Measurements from ENCODE around the gene TSHZ1.

The TSHZ1 gene

DNA sequence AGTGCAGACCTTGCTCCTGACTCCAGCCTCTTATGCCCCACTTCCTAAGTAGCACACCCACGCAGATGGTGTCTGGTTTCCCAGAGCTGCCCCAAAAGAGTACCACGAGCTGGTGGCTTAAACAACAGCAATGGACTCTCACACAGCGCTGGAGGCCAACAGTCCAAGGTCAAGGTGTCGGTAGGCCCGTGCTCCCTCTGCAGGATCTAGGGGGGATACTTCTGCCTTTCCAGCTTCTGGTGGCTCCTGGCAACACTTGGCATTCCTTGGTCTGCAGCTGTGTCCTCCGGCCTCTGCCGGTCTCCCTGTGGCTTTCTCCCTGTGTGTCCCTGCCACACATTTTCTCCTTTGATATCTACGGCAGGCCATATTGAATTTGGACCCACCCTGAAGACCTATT is 99.0 kb downstream of the TSHZ1 start:
- peaks cover 5% of the 10 kb centered on the region for H3K27me3 ChIP-seq (ENCODE audit: control insufficient read depth, insufficient read depth, low read length)
- no peaks in the 10 kb centered on the region for H3K4me1 ChIP-seq (ENCODE audit: control insufficient read depth, insufficient read depth, low read length)
- no peak overlapping the region for H3K27ac ChIP-seq (ENCODE audit: low read depth, low read length)
- H3K4me3 ChIP-seq (ENCODE audit: low read length): no peak overlapping the region
- no peaks in the 10 kb centered on the region for H3K36me3 ChIP-seq (ENCODE audit: control insufficient read depth, insufficient read depth, low read length)
- H3K9ac ChIP-seq (ENCODE audit: low read length): no peak overlapping the region

GRCh38 chr18:75314117-75314516 is 103.5 kb downstream of the TSHZ1 start:
- H3K4me1 ChIP-seq (ENCODE audit: control insufficient read depth, insufficient read depth, low read length): no peaks in the 10 kb centered on the region
- H3K9ac ChIP-seq (ENCODE audit: low read length): no peak overlapping the region
- H3K27me3 ChIP-seq (ENCODE audit: control insufficient read depth, insufficient read depth, low read length): peaks cover 5% of the 10 kb centered on the region
- H3K4me3 ChIP-seq (ENCODE audit: low read length): no peak overlapping the region
- H3K27ac ChIP-seq (ENCODE audit: low read depth, low read length): no peak overlapping the region
- H3K36me3 ChIP-seq (ENCODE audit: control insufficient read depth, insufficient read depth, low read length): no peaks in the 10 kb centered on the region

- H3K9ac ChIP-seq (ENCODE audit: low read length): no peak overlapping the region
- no peak overlapping the region for H3K4me3 ChIP-seq (ENCODE audit: low read length)
- no peak overlapping the region for H3K27ac ChIP-seq (ENCODE audit: low read depth, low read length)
- H3K4me1 ChIP-seq (ENCODE audit: control insufficient read depth, insufficient read depth, low read length): no peaks in the 10 kb centered on the region
- no peaks in the 10 kb centered on the region for H3K36me3 ChIP-seq (ENCODE audit: control insufficient read depth, insufficient read depth, low read length)
- peaks cover 4% of the 10 kb centered on the region for H3K27me3 ChIP-seq (ENCODE audit: control insufficient read depth, insufficient read depth, low read length)
These were observed 104.0 kb downstream of the TSHZ1 start for GRCh38 chr18:75314606-75315005.

- no peaks in the 10 kb centered on the region for H3K4me1 ChIP-seq (ENCODE audit: control insufficient read depth, insufficient read depth, low read length)
- no peak overlapping the region for H3K27ac ChIP-seq (ENCODE audit: low read depth, low read length)
- H3K27me3 ChIP-seq (ENCODE audit: control insufficient read depth, insufficient read depth, low read length): no peaks in the 10 kb centered on the region
- no peak overlapping the region for H3K9ac ChIP-seq (ENCODE audit: low read length)
- H3K4me3 ChIP-seq (ENCODE audit: low read length): no peak overlapping the region
- H3K36me3 ChIP-seq (ENCODE audit: control insufficient read depth, insufficient read depth, low read length): no peaks in the 10 kb centered on the region
These were observed 105.6 kb downstream of the TSHZ1 start for GRCh38 chr18:75316223-75316622.

DNA sequence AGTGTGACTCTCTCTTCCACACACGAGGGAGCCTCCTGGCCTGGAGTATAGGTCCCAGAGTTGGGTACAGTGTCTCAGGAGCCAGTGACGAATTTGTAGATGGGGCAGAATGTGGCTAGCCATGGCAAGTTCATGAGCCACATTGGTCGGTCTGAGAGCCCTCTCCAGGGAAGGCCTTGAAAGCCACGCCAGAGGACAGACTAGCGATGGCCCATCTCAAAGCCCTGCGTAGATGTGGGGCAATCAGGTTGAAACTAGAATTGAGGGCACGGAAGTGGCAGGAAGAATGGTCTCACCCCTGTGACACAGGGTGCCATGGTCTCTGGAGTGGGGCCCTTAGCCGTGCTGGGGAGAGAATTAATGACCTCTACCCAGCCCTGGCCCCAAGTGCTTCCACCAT is 106.2 kb downstream of the TSHZ1 start:
- no peaks in the 10 kb centered on the region for H3K4me1 ChIP-seq (ENCODE audit: control insufficient read depth, insufficient read depth, low read length)
- no peak overlapping the region for H3K27ac ChIP-seq (ENCODE audit: low read depth, low read length)
- H3K36me3 ChIP-seq (ENCODE audit: control insufficient read depth, insufficient read depth, low read length): no peaks in the 10 kb centered on the region
- H3K27me3 ChIP-seq (ENCODE audit: control insufficient read depth, insufficient read depth, low read length): no peaks in the 10 kb centered on the region
- H3K9ac ChIP-seq (ENCODE audit: low read length): no peak overlapping the region
- no peak overlapping the region for H3K4me3 ChIP-seq (ENCODE audit: low read length)

GRCh38 chr18:75317300-75317699 is 106.7 kb downstream of the TSHZ1 start:
- Histone ChIP-seq H3K4me1 (ENCODE audit: control insufficient read depth, insufficient read depth, low read length) (no peaks in the 10 kb centered on the region), H3K4me3 (ENCODE audit: low read length) (no peak overlapping the region), H3K27me3 (ENCODE audit: control insufficient read depth, insufficient read depth, low read length) (no peaks in the 10 kb centered on the region), H3K36me3 (ENCODE audit: control insufficient read depth, insufficient read depth, low read length) (no peaks in the 10 kb centered on the region), H3K27ac (ENCODE audit: low read depth, low read length) (no peak overlapping the region), H3K9ac (ENCODE audit: low read length) (no peak overlapping the region)

DNA sequence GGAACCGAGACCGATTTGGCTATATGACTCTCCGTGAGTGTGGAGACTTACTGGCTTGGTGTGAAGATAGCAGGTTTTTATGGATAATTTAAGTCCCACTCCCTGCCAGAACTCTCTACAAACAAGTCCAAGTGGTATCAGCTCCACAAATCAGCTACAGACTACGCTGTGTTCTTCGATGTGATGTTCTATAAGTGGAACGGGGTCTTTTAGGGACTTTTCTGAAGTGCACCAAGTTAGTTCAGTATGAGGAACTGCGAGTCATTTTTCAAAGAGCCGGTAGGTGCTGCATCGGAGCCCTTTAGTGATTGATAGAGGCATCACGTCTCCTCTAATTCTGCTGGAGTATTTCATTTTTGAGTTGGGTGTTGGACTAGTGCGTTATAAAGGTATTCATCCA is 107.1 kb downstream of the TSHZ1 start:
- H3K27ac ChIP-seq (ENCODE audit: low read depth, low read length): no peak overlapping the region
- no peak overlapping the region for H3K4me3 ChIP-seq (ENCODE audit: low read length)
- H3K27me3 ChIP-seq (ENCODE audit: control insufficient read depth, insufficient read depth, low read length): no peaks in the 10 kb centered on the region
- H3K9ac ChIP-seq (ENCODE audit: low read length): no peak overlapping the region
- no peaks in the 10 kb centered on the region for H3K4me1 ChIP-seq (ENCODE audit: control insufficient read depth, insufficient read depth, low read length)
- no peaks in the 10 kb centered on the region for H3K36me3 ChIP-seq (ENCODE audit: control insufficient read depth, insufficient read depth, low read length)

- H3K36me3 ChIP-seq (ENCODE audit: control insufficient read depth, insufficient read depth, low read length): no peaks in the 10 kb centered on the region
- H3K4me3 ChIP-seq (ENCODE audit: low read length): no peak overlapping the region
- H3K4me1 ChIP-seq (ENCODE audit: control insufficient read depth, insufficient read depth, low read length): no peaks in the 10 kb centered on the region
- no peak overlapping the region for H3K9ac ChIP-seq (ENCODE audit: low read length)
- no peak overlapping the region for H3K27ac ChIP-seq (ENCODE audit: low read depth, low read length)
- H3K27me3 ChIP-seq (ENCODE audit: control insufficient read depth, insufficient read depth, low read length): no peaks in the 10 kb centered on the region
These were observed 109.3 kb downstream of the TSHZ1 start for GRCh38 chr18:75319905-75320304.

DNA sequence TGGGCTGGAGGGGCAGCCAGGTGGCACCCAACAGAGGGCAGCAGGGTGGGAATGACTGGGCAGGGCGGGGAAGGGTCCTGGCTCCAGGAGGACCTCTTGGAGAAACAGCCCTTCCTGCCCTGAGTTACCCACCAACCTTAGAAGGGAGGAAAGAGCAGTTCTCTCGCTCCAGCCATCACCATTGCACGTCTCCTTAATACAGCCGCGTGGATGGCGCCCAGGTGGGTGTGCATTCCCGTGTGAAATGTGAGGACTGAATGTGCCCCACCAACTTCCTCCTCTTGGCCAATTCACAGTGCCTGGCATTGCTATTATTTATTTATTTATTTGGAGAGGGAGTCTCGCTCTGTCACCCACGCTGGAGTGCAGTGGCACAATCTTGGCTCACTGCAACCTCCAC is 109.9 kb downstream of the TSHZ1 start:
- Histone ChIP-seq H3K4me3 (ENCODE audit: low read length) (no peak overlapping the region), H3K27me3 (ENCODE audit: control insufficient read depth, insufficient read depth, low read length) (no peaks in the 10 kb centered on the region), H3K36me3 (ENCODE audit: control insufficient read depth, insufficient read depth, low read length) (no peaks in the 10 kb centered on the region), H3K9ac (ENCODE audit: low read length) (no peak overlapping the region), H3K27ac (ENCODE audit: low read depth, low read length) (no peak overlapping the region), H3K4me1 (ENCODE audit: control insufficient read depth, insufficient read depth, low read length) (no peaks in the 10 kb centered on the region)

DNA sequence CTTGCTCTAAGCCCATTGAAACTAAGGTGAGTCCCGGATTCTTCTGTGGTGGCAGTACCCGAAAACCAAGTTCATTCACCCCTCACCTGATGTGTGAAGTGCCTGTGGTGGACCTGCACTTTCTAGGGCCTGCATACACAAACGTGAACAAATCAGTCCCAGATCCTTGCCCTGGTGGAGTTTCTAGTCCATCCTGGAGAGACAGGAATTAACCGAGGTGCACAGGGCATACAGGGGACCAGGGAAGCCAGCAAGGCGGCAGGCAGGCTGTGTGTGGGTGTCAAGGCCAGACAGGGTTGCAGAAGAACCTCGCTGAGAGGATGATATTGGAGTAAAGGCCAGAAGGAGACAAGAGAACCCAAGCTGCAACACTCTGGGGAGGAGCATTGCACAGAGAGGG is 110.8 kb downstream of the TSHZ1 start:
- no peak overlapping the region for H3K4me3 ChIP-seq (ENCODE audit: low read length)
- H3K27me3 ChIP-seq (ENCODE audit: control insufficient read depth, insufficient read depth, low read length): no peaks in the 10 kb centered on the region
- no peak overlapping the region for H3K9ac ChIP-seq (ENCODE audit: low read length)
- no peak overlapping the region for H3K27ac ChIP-seq (ENCODE audit: low read depth, low read length)
- H3K4me1 ChIP-seq (ENCODE audit: control insufficient read depth, insufficient read depth, low read length): no peaks in the 10 kb centered on the region
- H3K36me3 ChIP-seq (ENCODE audit: control insufficient read depth, insufficient read depth, low read length): no peaks in the 10 kb centered on the region

DNA sequence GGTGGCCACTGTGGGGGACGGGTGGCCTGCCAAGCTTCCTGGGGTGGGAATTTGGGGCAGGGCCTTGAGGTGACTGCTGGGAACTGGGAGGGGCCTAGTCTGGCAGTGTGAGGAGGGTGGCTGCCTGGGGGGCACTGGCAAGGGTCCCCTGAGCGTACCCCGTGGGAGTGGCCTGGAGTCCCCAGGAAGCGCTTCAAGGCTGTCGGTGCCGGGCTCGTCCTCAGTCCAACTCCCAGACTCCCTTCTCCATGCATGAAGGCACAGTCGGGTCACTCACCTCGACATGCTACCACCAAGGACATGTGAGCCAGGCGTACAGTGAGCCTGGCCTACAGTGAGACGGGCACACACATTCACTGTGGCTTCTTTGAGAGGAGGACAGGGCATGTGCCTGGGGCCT is 111.6 kb downstream of the TSHZ1 start:
- H3K4me3 ChIP-seq (ENCODE audit: low read length): no peak overlapping the region
- no peak overlapping the region for H3K27ac ChIP-seq (ENCODE audit: low read depth, low read length)
- H3K4me1 ChIP-seq (ENCODE audit: control insufficient read depth, insufficient read depth, low read length): no peaks in the 10 kb centered on the region
- no peak overlapping the region for H3K9ac ChIP-seq (ENCODE audit: low read length)
- no peaks in the 10 kb centered on the region for H3K36me3 ChIP-seq (ENCODE audit: control insufficient read depth, insufficient read depth, low read length)
- no peaks in the 10 kb centered on the region for H3K27me3 ChIP-seq (ENCODE audit: control insufficient read depth, insufficient read depth, low read length)

- Histone ChIP-seq H3K27ac (ENCODE audit: low read depth, low read length) (no peak overlapping the region), H3K4me3 (ENCODE audit: low read length) (no peak overlapping the region), H3K9ac (ENCODE audit: low read length) (no peak overlapping the region), H3K36me3 (ENCODE audit: control insufficient read depth, insufficient read depth, low read length) (no peaks in the 10 kb centered on the region), H3K27me3 (ENCODE audit: control insufficient read depth, insufficient read depth, low read length) (no peaks in the 10 kb centered on the region), H3K4me1 (ENCODE audit: control insufficient read depth, insufficient read depth, low read length) (no peaks in the 10 kb centered on the region)
These were observed 113.4 kb downstream of the TSHZ1 start for GRCh38 chr18:75323821-75324585.

- Histone ChIP-seq H3K27me3 (ENCODE audit: control insufficient read depth, insufficient read depth, low read length) (no peaks in the 10 kb centered on the region), H3K27ac (ENCODE audit: low read depth, low read length) (no peak overlapping the region), H3K36me3 (ENCODE audit: control insufficient read depth, insufficient read depth, low read length) (no peaks in the 10 kb centered on the region), H3K4me1 (ENCODE audit: control insufficient read depth, insufficient read depth, low read length) (no peaks in the 10 kb centered on the region), H3K4me3 (ENCODE audit: low read length) (no peak overlapping the region), H3K9ac (ENCODE audit: low read length) (no peak overlapping the region)
These were observed 114.2 kb downstream of the TSHZ1 start for GRCh38 chr18:75324686-75325257.

Data from rectal smooth muscle tissue (tissue), 1 donor.